HG03108 (cell line): ENCODE measurements around the gene SPSB2.

Experiments
- ATAC-seq: cut with Tn5 transposase; IDR thresholded peaks from one replicate; pipeline ENCODE4 v1.9.1; 2021; ENCODE audit warnings: moderate library complexity; ENCODE audit not compliant: unreplicated experiment

SPSB2 gene

GRCh38 chr12:6822426-6823135, 50.5 kb downstream of the SPSB2 start:
- ATAC-seq, result no peak

GRCh38 chr12:6821591-6822425, 51.3 kb downstream of the SPSB2 start, which contains the start of gene GPR162:
Gene GPR162, plus strand, starts transcription at chr12:6821821. Its CDS starts 2,078 bp downstream, at chr12:6823899.
- ATAC-seq, result no peak
